HG02840 (cell line): ENCODE results near the gene TRANK1.

Experiments
- ATAC-seq: cut with Tn5 transposase; IDR thresholded peaks from one replicate; pipeline ENCODE4 v1.9.1; 2021; ENCODE audit warnings: mild to moderate bottlenecking, moderate library complexity, moderate number of reproducible peaks; ENCODE audit not compliant: unreplicated experiment, low FRiP score

TRANK1 gene

GRCh38 chr3:36862076-36862755, 82.6 kb downstream of the TRANK1 start:
- ATAC-seq, result no peak

GRCh38 chr3:36859494-36859893, 85.4 kb downstream of the TRANK1 start:
- no peak for ATAC-seq

- no peak for ATAC-seq
Measured at GRCh38 chr3:36852071-36852470, 92.8 kb downstream of the TRANK1 start.

- ATAC-seq, result no peak
Measured at GRCh38 chr3:36850743-36851142, 94.1 kb downstream of the TRANK1 start.

GRCh38 chr3:36846406-36846805, 98.4 kb downstream of the TRANK1 start:
- no peak for ATAC-seq

- ATAC-seq, result peak; percentile 67
Measured at GRCh38 chr3:36843065-36844051, 101.5 kb downstream of the TRANK1 start.

GRCh38 chr3:36842275-36842674, 102.6 kb downstream of the TRANK1 start:
- no peak for ATAC-seq

- no peak for ATAC-seq
Measured at GRCh38 chr3:36840453-36840921, 104.4 kb downstream of the TRANK1 start.

- ATAC-seq, result no peak
Measured at GRCh38 chr3:36837089-36837488, 107.8 kb downstream of the TRANK1 start.

GRCh38 chr3:36833160-36833814, 111.6 kb downstream of the TRANK1 start:
- no peak for ATAC-seq

- no peak for ATAC-seq
Measured at GRCh38 chr3:36832406-36832805, 112.4 kb downstream of the TRANK1 start.

- ATAC-seq, result no peak
Measured at GRCh38 chr3:36827133-36827532, 117.7 kb downstream of the TRANK1 start.

GRCh38 chr3:36826240-36826639, 118.6 kb downstream of the TRANK1 start:
- no peak for ATAC-seq

- ATAC-seq, result no peak
Measured at GRCh38 chr3:36824443-36824842, 120.4 kb downstream of the TRANK1 start.

GRCh38 chr3:36823806-36824205, 121.0 kb downstream of the TRANK1 start:
- no peak for ATAC-seq

GRCh38 chr3:36820083-36820482, 124.8 kb downstream of the TRANK1 start:
- no peak for ATAC-seq

- ATAC-seq, result no peak
Measured at GRCh38 chr3:36817806-36818533, 126.9 kb downstream of the TRANK1 start.

- ATAC-seq, result no peak
Measured at GRCh38 chr3:36815375-36815774, 129.5 kb downstream of the TRANK1 start.

GRCh38 chr3:36814776-36815175, 130.1 kb downstream of the TRANK1 start:
- no peak for ATAC-seq

GRCh38 chr3:36814066-36814717, 130.7 kb downstream of the TRANK1 start:
- no peak for ATAC-seq
